Measurements from ENCODE around the gene CPED1.

- TF ChIP-seq CTCF (conservative IDR thresholded peaks at IDR 0.05) (no peak), ZFX (IDR thresholded peaks at IDR 0.05) (no peak)
Observed at GRCh38 chr7:121011401-121011800, 22.9 kb downstream of the CPED1 start.

Measured in C4-2B (cell line).